GM21528 (cell line): ENCODE results near the gene CEBPZ.

ENCODE experiments used
- ATAC-seq: cut with Tn5 transposase; IDR thresholded peaks from one replicate; pipeline ENCODE4 v1.9.1; 2021; ENCODE audit warnings: mild to moderate bottlenecking, moderate library complexity; ENCODE audit not compliant: unreplicated experiment, low FRiP score

Gene CEBPZ

GRCh38 chr2:37181726-37182684 is 49.4 kb downstream of the CEBPZ start:
- ATAC-seq = no peak

GRCh38 chr2:37180640-37181039 is 50.8 kb downstream of the CEBPZ start:
- no peak for ATAC-seq

- no peak for ATAC-seq
Observed at GRCh38 chr2:37180006-37180639, 51.3 kb downstream of the CEBPZ start.

DNA sequence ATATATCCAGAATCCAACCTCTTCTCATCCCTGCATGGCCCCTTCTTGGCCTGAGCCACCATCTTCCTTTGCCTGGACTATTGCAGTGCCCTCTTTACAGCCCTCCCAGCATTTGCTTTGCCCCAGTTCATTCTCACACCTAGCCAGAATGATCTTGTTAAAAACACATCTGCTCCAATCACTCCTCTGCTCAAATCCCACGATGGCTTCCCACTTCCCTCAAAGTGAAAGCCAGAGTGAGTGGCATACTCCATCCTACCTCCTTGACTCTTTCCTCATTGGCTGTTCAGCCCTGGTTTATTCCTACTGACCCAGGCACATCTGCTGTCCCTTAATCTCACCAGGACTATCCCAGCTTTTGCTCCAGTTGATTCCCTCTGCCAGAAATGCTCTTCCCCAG is 57.7 kb downstream of the CEBPZ start:
- ATAC-seq = no peak

- no peak for ATAC-seq
Observed at GRCh38 chr2:37171624-37171950, 59.8 kb downstream of the CEBPZ start.

DNA sequence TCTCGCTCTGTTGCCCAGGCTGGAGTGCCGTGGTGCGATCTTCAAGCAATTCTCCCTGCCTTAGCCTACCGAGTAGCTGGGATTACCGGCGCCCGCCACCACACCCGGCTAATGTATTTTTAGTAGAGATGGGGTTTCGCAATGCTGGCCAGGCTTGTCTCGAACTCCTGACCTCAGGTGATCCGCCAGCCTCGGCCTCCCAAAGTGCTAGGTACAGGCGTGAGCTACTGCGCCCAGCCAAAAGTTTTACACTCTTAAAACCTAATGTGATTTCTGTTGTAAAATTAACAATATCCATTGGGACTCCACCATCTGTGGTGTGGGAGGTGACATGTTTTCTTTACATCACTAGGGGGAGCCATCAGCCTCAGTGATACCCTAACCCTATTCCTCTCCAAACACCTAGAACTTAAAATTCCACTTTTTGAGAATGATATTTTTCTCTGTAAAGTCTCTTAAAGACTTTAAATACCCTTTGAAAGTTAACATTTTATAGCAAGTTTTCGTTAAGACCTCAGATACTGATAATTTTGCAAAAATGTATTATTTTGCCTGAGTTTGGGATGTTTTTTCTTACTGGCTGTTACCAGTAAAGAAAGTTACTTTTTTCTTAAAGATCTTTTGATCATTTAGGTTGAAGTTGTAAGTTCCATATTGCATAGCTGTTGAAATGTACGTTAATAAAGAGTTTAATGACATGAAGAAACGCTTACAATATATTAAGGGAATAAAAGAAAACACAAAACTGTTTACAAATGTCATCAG is 63.0 kb downstream of the CEBPZ start:
- ATAC-seq = no peak

GRCh38 chr2:37167636-37168180 is 63.7 kb downstream of the CEBPZ start:
- ATAC-seq = no peak

- no peak for ATAC-seq
Observed at GRCh38 chr2:37164757-37165156, 66.6 kb downstream of the CEBPZ start.

GRCh38 chr2:37156857-37157714 is 74.3 kb downstream of the CEBPZ start, which contains the start of gene EIF2AK2:
TSS of gene EIF2AK2 (minus strand) at chr2:37156980. CDS start at chr2:37147806, 9,174 bp downstream.
- peak; percentile 88 for ATAC-seq

- peak; percentile 36 for ATAC-seq
Observed at GRCh38 chr2:37156071-37156856, 75.1 kb downstream of the CEBPZ start.

- no peak for ATAC-seq
Observed at GRCh38 chr2:37154785-37155184, 76.6 kb downstream of the CEBPZ start.

GRCh38 chr2:37153224-37153623 is 78.2 kb downstream of the CEBPZ start:
- no peak for ATAC-seq
